Immature natural killer cell (primary cell): ENCODE data around the gene DMAC2. TPM values are rescaled to one million over a fixed set of nuclear protein-coding genes. Genes with fewer than 3 reads are reported as not detected.
"Not testable (repeated sequence)": the region's sequence is repeated elsewhere in the genome, so short reads cannot be mapped to it uniquely, and the experiment has no call there.

Experiments
- DNase-seq, 3 donors: peaks; one replicate each; pipeline ENCODE4 v3.0.0; 2022; ENCODE audit warnings: mixed read lengths in 1 of 3
- H3K27ac Mint-ChIP-seq, 6 donors: one replicate each; pipeline ENCODE4 v1.8.0; 2020; ENCODE audit warnings: mixed read lengths in 6 of 6, mild to moderate bottlenecking in 5 of 6, inconsistent platforms in 4 of 6, moderate library complexity in 3 of 6
- H3K27me3 Mint-ChIP-seq, 3 donors: one replicate each; pipeline ENCODE4 v1.8.0; 2020 to 2021; ENCODE audit warnings: low read depth in 3 of 3, mild to moderate bottlenecking in 3 of 3, mixed read lengths in 3 of 3, moderate library complexity in 3 of 3, inconsistent platforms in 1 of 3
- H3K36me3 Mint-ChIP-seq, 3 donors: one replicate each; pipeline ENCODE4 v1.8.0; 2020; ENCODE audit warnings: mixed read lengths in 3 of 3, inconsistent platforms in 2 of 3, mild to moderate bottlenecking in 2 of 3
- H3K4me1 Mint-ChIP-seq, 2 donors: one replicate each; pipeline ENCODE4 v1.8.0; 2020; ENCODE audit warnings: inconsistent platforms in 2 of 2, mild to moderate bottlenecking in 2 of 2, mixed read lengths in 2 of 2, moderate library complexity in 1 of 2
- H3K4me3 Mint-ChIP-seq, 5 donors: one replicate each; pipeline ENCODE4 v1.8.0; 2020; ENCODE audit warnings: mild to moderate bottlenecking in 5 of 5, mixed read lengths in 5 of 5, inconsistent platforms in 3 of 5, moderate library complexity in 3 of 5
- H3K9me3 Mint-ChIP-seq, 6 donors: one replicate each; pipeline ENCODE4 v1.8.0; 2020; ENCODE audit warnings: mild to moderate bottlenecking in 6 of 6, mixed read lengths in 6 of 6, inconsistent platforms in 4 of 6, moderate library complexity in 3 of 6
- polyA plus RNA-seq, 3 donors: library from polyadenylated mRNA; unstranded; fragments of 300-500 nt; fragmentation: Illumina TruSeq; gene quantifications; one replicate each; pipeline ENCODE4 v1.2.3, GENCODE V29; 2021

DMAC2 gene
- polyA plus RNA-seq, 3 donors from 2014 or later = 70.5 to 90.4 (median 77.3) TPM

- Mint-ChIP-seq H3K27ac (peak within 1 kb of the TSS; percentile 100), H3K36me3 (peaks cover 0 to 4% (median 0%) of the 10 kb centered on the region in 3 donors), H3K4me3 (peak within 1 kb of the TSS; percentile 95 to 99 (median 97)), H3K4me1 (peaks cover 37 to 57% of the 10 kb centered on the region in 2 donors), H3K27me3 (peaks cover 0 to 11% (median 8%) of the 10 kb centered on the region in 3 donors), H3K9me3 (no peaks in the 10 kb centered on the region)
- peak; percentile 99 to 100 (median 100) for DNase-seq
Measured at GRCh38 chr19:41397086-41398049, 42.3 kb downstream of the DMAC2 start, which contains the start of the genes BCKDHA and EXOSC5. Gene BCKDHA (plus strand): TSS chr19:41397818. CDS start chr19:41397828, 10 bp downstream. Gene EXOSC5 (minus strand): TSS chr19:41397359. CDS start chr19:41397328, 31 bp downstream.

DNA sequence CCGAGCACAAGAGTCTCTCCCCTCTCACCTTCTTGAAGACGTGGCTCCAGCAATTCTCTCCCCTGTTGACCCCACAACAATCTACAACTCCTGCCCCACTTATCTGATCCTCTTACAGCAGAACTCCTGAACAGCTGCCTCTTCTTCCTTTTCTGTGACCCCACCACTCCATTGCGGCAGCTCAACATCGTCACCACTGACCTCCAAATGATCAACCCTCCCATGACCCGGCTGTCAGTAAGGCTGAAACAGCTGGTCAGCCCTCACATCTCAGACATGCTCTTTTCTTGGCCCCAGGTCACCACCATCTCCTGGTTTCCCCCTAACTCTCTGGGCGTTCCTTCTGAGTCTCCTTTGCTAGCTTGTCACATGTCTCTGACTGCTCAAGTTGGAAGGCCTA, 44.4 kb downstream of the DMAC2 start:
- peak overlapping the region in 4 of 5 donors; percentile 3 to 48 (median 24) for H3K4me3 Mint-ChIP-seq
- no peak for DNase-seq
- H3K27ac Mint-ChIP-seq = peak overlapping the region in 5 of 6 donors; percentile 6 to 100 (median 22)
- H3K4me1 Mint-ChIP-seq = peaks cover 37 to 47% of the 10 kb centered on the region in 2 donors
- no peaks in the 10 kb centered on the region for H3K9me3 Mint-ChIP-seq
- H3K36me3 Mint-ChIP-seq = peaks cover 0 to 7% (median 0%) of the 10 kb centered on the region in 3 donors
- peaks cover 0 to 11% (median 8%) of the 10 kb centered on the region in 3 donors for H3K27me3 Mint-ChIP-seq

DNA sequence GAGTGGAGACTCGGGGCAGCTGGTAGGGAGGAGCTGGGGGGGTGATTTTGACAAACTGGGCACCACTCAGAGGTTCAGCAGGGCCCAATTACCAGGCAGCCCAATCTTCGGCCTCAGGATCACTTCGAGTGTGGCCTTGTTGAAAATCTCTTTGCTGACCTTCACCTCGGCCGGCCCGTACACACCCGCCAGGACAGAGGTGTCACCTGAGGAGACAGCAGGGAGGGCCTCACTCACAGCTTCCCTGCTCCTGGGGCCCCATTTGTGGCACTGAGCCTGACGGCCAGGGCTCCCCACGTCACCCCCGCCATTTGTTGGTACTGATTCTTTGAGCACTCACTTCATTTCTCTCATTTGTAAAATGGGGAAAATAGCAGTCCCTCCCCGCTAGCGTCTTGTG, 46.9 kb downstream of the DMAC2 start:
- H3K9me3 Mint-ChIP-seq = no peaks in the 10 kb centered on the region
- H3K27me3 Mint-ChIP-seq = peaks cover 0 to 10% (median 6%) of the 10 kb centered on the region in 3 donors
- peaks cover 20 to 27% of the 10 kb centered on the region in 2 donors for H3K4me1 Mint-ChIP-seq
- no peak for DNase-seq
- H3K36me3 Mint-ChIP-seq = peaks cover 0 to 10% (median 0%) of the 10 kb centered on the region in 3 donors
- no peak overlapping the region for H3K4me3 Mint-ChIP-seq
- peak overlapping the region in 1 of 6 donors; percentile 81 for H3K27ac Mint-ChIP-seq

- peaks cover 0 to 13% (median 0%) of the 10 kb centered on the region in 3 donors for H3K36me3 Mint-ChIP-seq
- peaks cover 10 to 16% of the 10 kb centered on the region in 2 donors for H3K4me1 Mint-ChIP-seq
- H3K4me3 Mint-ChIP-seq = no peak overlapping the region
- DNase-seq = no peak
- H3K27ac Mint-ChIP-seq = no peak overlapping the region
- no peaks in the 10 kb centered on the region for H3K9me3 Mint-ChIP-seq
- H3K27me3 Mint-ChIP-seq = peaks cover 0 to 4% (median 0%) of the 10 kb centered on the region in 3 donors
Measured at GRCh38 chr19:41391618-41392017, 48.1 kb downstream of the DMAC2 start.

- H3K4me3 Mint-ChIP-seq = no peak overlapping the region
- DNase-seq = no peak
- peak overlapping the region in 1 of 6 donors; percentile 50 for H3K27ac Mint-ChIP-seq
- peaks cover 0 to 17% (median 3%) of the 10 kb centered on the region in 3 donors for H3K36me3 Mint-ChIP-seq
- H3K27me3 Mint-ChIP-seq = peaks cover 0 to 2% (median 0%) of the 10 kb centered on the region in 3 donors
- no peaks in the 10 kb centered on the region for H3K9me3 Mint-ChIP-seq
- H3K4me1 Mint-ChIP-seq = no peaks in the 10 kb centered on the region
Measured at GRCh38 chr19:41386442-41386841, 53.3 kb downstream of the DMAC2 start.

DNA sequence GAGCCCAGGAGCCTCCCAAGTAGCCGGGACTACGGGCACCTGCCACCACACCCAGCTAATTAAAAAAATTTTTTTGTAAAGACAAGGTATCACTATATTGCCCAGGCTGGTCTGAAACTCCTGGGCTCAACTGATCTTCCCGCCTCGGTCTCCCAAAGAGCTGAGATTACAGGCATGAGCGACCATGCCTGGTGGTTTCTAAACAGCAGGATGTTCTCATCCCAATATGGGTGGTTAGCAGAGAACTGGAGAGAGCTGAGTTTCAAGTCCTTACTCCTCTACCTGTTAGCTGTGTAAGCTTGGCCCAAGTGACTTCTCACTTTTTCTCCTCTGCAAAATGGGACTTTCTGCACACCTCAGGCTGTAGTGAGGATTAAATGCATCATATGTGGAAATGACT, 55.4 kb downstream of the DMAC2 start:
- DNase-seq = no peak
- no peak overlapping the region for H3K4me3 Mint-ChIP-seq
- H3K27me3 Mint-ChIP-seq = peaks cover 0 to 2% (median 1%) of the 10 kb centered on the region in 3 donors
- peaks cover 0 to 8% (median 3%) of the 10 kb centered on the region in 3 donors for H3K36me3 Mint-ChIP-seq
- H3K27ac Mint-ChIP-seq = no peak overlapping the region
- H3K4me1 Mint-ChIP-seq = no peaks in the 10 kb centered on the region
- H3K9me3 Mint-ChIP-seq = no peaks in the 10 kb centered on the region

- H3K27ac Mint-ChIP-seq, H3K9me3 Mint-ChIP-seq, H3K4me1 Mint-ChIP-seq, H3K27me3 Mint-ChIP-seq, H3K4me3 Mint-ChIP-seq, H3K36me3 Mint-ChIP-seq, DNase-seq: not testable (repeated sequence)
Measured at GRCh38 chr19:41381536-41381935, 58.2 kb downstream of the DMAC2 start.

Other genes with a start within 250 kb of the DMAC2 start
- 1 to 10 TPM in 1 of 3 donors, under 1 TPM in 1, not detected in 1; 0.17 to 1.4 TPM for gene CYP2S1, start 246.7 kb downstream of the DMAC2 start, polyA plus RNA-seq
- 1 to 10 TPM in 1 of 3 donors, under 1 TPM in 2; 0.61 to 1.2 (median 0.97) TPM for gene AXL, start 220.7 kb downstream of the DMAC2 start, polyA plus RNA-seq
- gene HNRNPUL1, start 175.5 kb downstream of the DMAC2 start, polyA plus RNA-seq = 100 to 1,000 TPM in 1 of 3 donors, 10 to 100 TPM in 2; 23.3 to 103 (median 48.8) TPM
- 10 to 100 TPM; 14.2 to 38.2 (median 16.9) TPM for gene CCDC97, start 129.7 kb downstream of the DMAC2 start, polyA plus RNA-seq
- gene TGFB1, start 86.0 kb downstream of the DMAC2 start, polyA plus RNA-seq = 100 to 1,000 TPM in 1 of 3 donors, 10 to 100 TPM in 2; 51.4 to 196 (median 66.4) TPM
- gene B9D2, start 75.8 kb downstream of the DMAC2 start, polyA plus RNA-seq = 10 to 100 TPM in 2 of 3 donors, 1 to 10 TPM in 1; 8.9 to 14.8 (median 14.7) TPM
- 1 to 10 TPM; 5.2 to 7.0 (median 6.1) TPM for gene TMEM91, start 63.4 kb downstream of the DMAC2 start, polyA plus RNA-seq
- gene EXOSC5, start 42.6 kb downstream of the DMAC2 start, polyA plus RNA-seq = 10 to 100 TPM; 44.0 to 58.6 (median 50.3) TPM
- 10 to 100 TPM; 70.8 to 76.9 (median 75.5) TPM for gene BCKDHA, start 42.1 kb downstream of the DMAC2 start, polyA plus RNA-seq
- gene B3GNT8, start 12.5 kb downstream of the DMAC2 start, polyA plus RNA-seq = 1 to 10 TPM in 1 of 3 donors, under 1 TPM in 1, not detected in 1; 0.23 to 1.3 TPM
- not detected for gene ERICH4, start 3.2 kb upstream of the DMAC2 start, polyA plus RNA-seq
- 10 to 100 TPM; 16.0 to 44.9 (median 43.7) TPM for gene CEACAM21, start 136.3 kb upstream of the DMAC2 start, polyA plus RNA-seq
- gene CEACAM4, start 187.2 kb upstream of the DMAC2 start, polyA plus RNA-seq = under 1 TPM in 1 of 3 donors, not detected in 2; 0.61 TPM
- not detected for gene CEACAM7, start 248.4 kb upstream of the DMAC2 start, polyA plus RNA-seq